Peyer's patch (tissue), 4 donors: ENCODE data around the gene DOCK10.

ENCODE experiments used
- CTCF ChIP-seq, 6 experiments: fragments of 450-650 bp in 4 of 6; fragments of 200-600 bp in 2 of 6; sonication (generic) in 1 of 6; IDR thresholded peaks; one replicate each; pipeline ENCODE4 v1.5.1; 2017 to 2019; ENCODE audit warnings: antibody characterized with exemption in 6 of 6, mild to moderate bottlenecking in 3 of 6, moderate library complexity in 1 of 6
- POLR2A ChIP-seq, 2 donors: fragments of 450-650 bp; IDR thresholded peaks; one replicate each; pipeline ENCODE4 v1.5.1; 2017; ENCODE audit warnings: antibody characterized with exemption in 2 of 2, mild to moderate bottlenecking in 2 of 2, moderate library complexity in 2 of 2

- TF ChIP-seq CTCF (IDR thresholded peaks at IDR 0.05) (no peak), POLR2A (IDR thresholded peaks at IDR 0.05) (no peak)
Observed at GRCh38 chr2:225019105-225019504, 23.2 kb downstream of the DOCK10 start.
